ENCODE measurements around the gene TPTE2. TPM values are rescaled to one million over a fixed set of nuclear protein-coding genes. Genes with fewer than 3 reads are reported as not detected.
"Not testable (repeated sequence)": the region's sequence is repeated elsewhere in the genome, so short reads cannot be mapped to it uniquely, and the experiment has no call there.

The TPTE2 gene
- 0.16 TPM for total RNA-seq
- polyA plus RNA-seq (ENCODE audit: insufficient read depth, low read depth, low replicate concordance), result not detected
- long read RNA-seq, donor 1, result 0 reads
- long read RNA-seq, donor 2, result 0 reads
- long read RNA-seq, donor 3, result 0 reads
- long read RNA-seq, donor 4, result 0 reads
- long read RNA-seq, donor 5, result 0 reads
- long read RNA-seq, donor 6, result 0 reads
- long read RNA-seq, donor 7, result 0 reads
- long read RNA-seq, donor 8, result 0 reads
- long read RNA-seq, donor 9, result 0 reads
- long read RNA-seq, donor 10, result 0 reads

- FAIRE-seq; H3K4me3 ChIP-seq (ENCODE audit: low read length in 3 of 3); intact Hi-C loops (cut with DNase I); H3K27me3 ChIP-seq (ENCODE audit: control insufficient read depth, insufficient read depth, low read length); DNase-seq; H3K27ac ChIP-seq (ENCODE audit: low read depth in 2 of 2, low read length in 2 of 2); H3K9ac ChIP-seq (ENCODE audit: low read length in 3 of 3); H3K4me1 ChIP-seq (ENCODE audit: control insufficient read depth in 2 of 3, insufficient read depth in 2 of 3, low read depth in 1 of 3, low read length in 3 of 3); H3K9me3 ChIP-seq (ENCODE audit: control insufficient read depth in 2 of 3, insufficient read depth in 1 of 3, low read length in 3 of 3); H3K36me3 ChIP-seq (ENCODE audit: control insufficient read depth in 2 of 3, insufficient read depth in 3 of 3, low read length in 3 of 3): not testable (repeated sequence)
These were observed at the start of gene TPTE2 for GRCh38 chr13:19561127-19561582. Gene TPTE2, minus strand, starts transcription at chr13:19561532. Its CDS starts 58,298 bp downstream, at chr13:19503234.

- FAIRE-seq (no peak), DNase-seq (no peak)
- no peak overlapping the region for H3K9ac ChIP-seq (ENCODE audit: low read length in 3 of 3)
- TF ChIP-seq CTCF (IDR thresholded peaks at IDR 0.05; ENCODE audit: borderline replicate concordance, extremely low read depth, insufficient read depth), result no peak
- H3K9me3 ChIP-seq (ENCODE audit: control insufficient read depth in 2 of 3, insufficient read depth in 1 of 3, low read length in 3 of 3), result no peaks in the 10 kb centered on the region
- H3K27ac ChIP-seq (ENCODE audit: low read depth in 2 of 2, low read length in 2 of 2), result no peak overlapping the region
- intact Hi-C loops (cut with DNase I), result no loop called here
- no peaks in the 10 kb centered on the region for H3K36me3 ChIP-seq (ENCODE audit: control insufficient read depth in 2 of 3, insufficient read depth in 3 of 3, low read length in 3 of 3)
- no peaks in the 10 kb centered on the region for H3K4me1 ChIP-seq (ENCODE audit: control insufficient read depth in 2 of 3, insufficient read depth in 2 of 3, low read depth in 1 of 3, low read length in 3 of 3)
- no peak overlapping the region for H3K4me3 ChIP-seq (ENCODE audit: low read length in 3 of 3)
- no peaks in the 10 kb centered on the region for H3K27me3 ChIP-seq (ENCODE audit: control insufficient read depth, insufficient read depth, low read length)
These were observed 46.3 kb upstream of the TPTE2 start for GRCh38 chr13:19607523-19608078.

GRCh38 chr13:19606737-19607136 lies 45.4 kb upstream of the TPTE2 start:
- FAIRE-seq, result no peak
- H3K27ac ChIP-seq (ENCODE audit: low read depth in 2 of 2, low read length in 2 of 2), result no peak overlapping the region
- no peaks in the 10 kb centered on the region for H3K27me3 ChIP-seq (ENCODE audit: control insufficient read depth, insufficient read depth, low read length)
- no peak for TF ChIP-seq CTCF (IDR thresholded peaks at IDR 0.05; ENCODE audit: borderline replicate concordance, extremely low read depth, insufficient read depth)
- no peak for DNase-seq
- no peaks in the 10 kb centered on the region for H3K36me3 ChIP-seq (ENCODE audit: control insufficient read depth in 2 of 3, insufficient read depth in 3 of 3, low read length in 3 of 3)
- no peaks in the 10 kb centered on the region for H3K4me1 ChIP-seq (ENCODE audit: control insufficient read depth in 2 of 3, insufficient read depth in 2 of 3, low read depth in 1 of 3, low read length in 3 of 3)
- no peak overlapping the region for H3K9ac ChIP-seq (ENCODE audit: low read length in 3 of 3)
- H3K4me3 ChIP-seq (ENCODE audit: low read length in 3 of 3), result no peak overlapping the region
- no peaks in the 10 kb centered on the region for H3K9me3 ChIP-seq (ENCODE audit: control insufficient read depth in 2 of 3, insufficient read depth in 1 of 3, low read length in 3 of 3)
- intact Hi-C loops (cut with DNase I), result no loop called here

GRCh38 chr13:19606152-19606551 lies 44.8 kb upstream of the TPTE2 start:
- no peak for TF ChIP-seq CTCF (IDR thresholded peaks at IDR 0.05; ENCODE audit: borderline replicate concordance, extremely low read depth, insufficient read depth)

More at GRCh38 chr13:19606152-19606551, 44.8 kb upstream of the TPTE2 start:
- no peak for FAIRE-seq
- Histone ChIP-seq H3K4me1 (ENCODE audit: control insufficient read depth in 2 of 3, insufficient read depth in 2 of 3, low read depth in 1 of 3, low read length in 3 of 3) (no peaks in the 10 kb centered on the region), H3K27ac (ENCODE audit: low read depth in 2 of 2, low read length in 2 of 2) (no peak overlapping the region), H3K27me3 (ENCODE audit: control insufficient read depth, insufficient read depth, low read length) (no peaks in the 10 kb centered on the region), H3K9ac (ENCODE audit: low read length in 3 of 3) (no peak overlapping the region), H3K36me3 (ENCODE audit: control insufficient read depth in 2 of 3, insufficient read depth in 3 of 3, low read length in 3 of 3) (no peaks in the 10 kb centered on the region), H3K9me3 (ENCODE audit: control insufficient read depth in 2 of 3, insufficient read depth in 1 of 3, low read length in 3 of 3) (no peaks in the 10 kb centered on the region), H3K4me3 (ENCODE audit: low read length in 3 of 3) (no peak overlapping the region)
- intact Hi-C loops (cut with DNase I), result no loop called here
- no peak for DNase-seq
